ENCODE measurements around the gene TEAD3.

The TEAD3 gene

GRCh38 chr6:35496036-35496840 is 641 bp downstream of the TEAD3 start:
- no peak for TF ChIP-seq CTCF (IDR thresholded peaks at IDR 0.05; ENCODE audit: low read length, missing control alignments)
- no peak for DNase-seq (ENCODE audit: low read depth)
- peak overlapping the region; percentile 71 for H3K4me3 ChIP-seq (replicated peaks; ENCODE audit: low read depth, low read length)

- no peak for DNase-seq (ENCODE audit: low read depth)
- no peak for TF ChIP-seq CTCF (IDR thresholded peaks at IDR 0.05; ENCODE audit: low read length, missing control alignments)
- H3K4me3 ChIP-seq (replicated peaks; ENCODE audit: low read depth, low read length): peak overlapping the region; percentile 71
These were observed 1.4 kb downstream of the TEAD3 start for GRCh38 chr6:35495258-35496035.

GRCh38 chr6:35494161-35494563 is 2.7 kb downstream of the TEAD3 start:
- no peak for TF ChIP-seq CTCF (IDR thresholded peaks at IDR 0.05; ENCODE audit: low read length, missing control alignments)
- DNase-seq (ENCODE audit: low read depth): peak; percentile 55
- H3K4me3 ChIP-seq (replicated peaks; ENCODE audit: low read depth, low read length): peak overlapping the region; percentile 24

- H3K4me3 ChIP-seq (replicated peaks; ENCODE audit: low read depth, low read length): no peak overlapping the region
These were observed 3.4 kb downstream of the TEAD3 start for GRCh38 chr6:35493307-35493983.

GRCh38 chr6:35492974-35493284 is 4.0 kb downstream of the TEAD3 start:
- TF ChIP-seq CTCF (IDR thresholded peaks at IDR 0.05; ENCODE audit: low read length, missing control alignments): no peak
- H3K4me3 ChIP-seq (replicated peaks; ENCODE audit: low read depth, low read length): no peak overlapping the region
- DNase-seq (ENCODE audit: low read depth): no peak

More at GRCh38 chr6:35493307-35493983, 3.4 kb downstream of the TEAD3 start:
- TF ChIP-seq CTCF (IDR thresholded peaks at IDR 0.05; ENCODE audit: low read length, missing control alignments): no peak
- no peak for DNase-seq (ENCODE audit: low read depth)

- DNase-seq (ENCODE audit: low read depth): no peak
- TF ChIP-seq CTCF (IDR thresholded peaks at IDR 0.05; ENCODE audit: low read length, missing control alignments): no peak
These were observed 4.5 kb downstream of the TEAD3 start for GRCh38 chr6:35492258-35492973.

More at GRCh38 chr6:35492258-35492973, 4.5 kb downstream of the TEAD3 start:
- H3K4me3 ChIP-seq (replicated peaks; ENCODE audit: low read depth, low read length): no peak overlapping the region
